SW 1271 (cell line): ENCODE data around the gene GPR132.
A peak's percentile ranks its signal among the peaks of the same experiment; 100 is the strongest.
"Not testable (repeated sequence)": the region's sequence is repeated elsewhere in the genome, so short reads cannot be mapped to it uniquely, and the experiment has no call there.

Source experiments
- DNase-seq, 2 experiments: peaks; one replicate each; lab custom pipeline; 2025; lab: John Stamatoyannopoulos, UW

Gene GPR132

GRCh38 chr14:105091054-105091516, 25.9 kb upstream of the GPR132 start:
- no peak for DNase-seq

DNA sequence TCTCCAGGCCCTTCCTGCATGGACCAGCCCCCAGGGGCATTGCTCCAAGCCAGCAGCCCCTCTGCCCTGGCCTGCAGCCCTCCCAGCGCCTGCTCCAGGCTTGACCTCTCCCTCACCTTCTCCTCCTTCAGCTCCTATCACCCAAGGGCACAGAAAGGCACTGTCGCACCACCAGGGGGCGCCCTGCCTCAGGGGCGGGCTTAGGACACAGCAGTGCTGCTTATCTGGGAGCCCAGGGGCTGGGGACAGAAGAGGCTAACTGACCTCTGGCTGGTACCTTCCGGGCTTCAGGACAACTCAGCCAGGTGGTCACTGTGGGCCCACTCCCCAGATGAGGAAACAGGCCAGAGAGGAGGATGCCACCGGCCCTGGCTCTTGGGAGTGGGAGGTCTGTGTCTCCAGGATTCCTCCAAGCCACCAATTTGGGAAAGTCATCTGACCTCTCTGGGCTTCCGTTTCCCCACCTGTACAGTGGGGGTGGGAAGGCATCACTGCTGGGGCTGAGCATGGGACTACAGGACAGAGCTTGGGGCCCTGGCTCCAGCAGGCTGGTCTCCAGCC, 25.3 kb upstream of the GPR132 start:
- DNase-seq = peak; percentile 68 to 83

- DNase-seq = no peak
These were observed 24.7 kb upstream of the GPR132 start for GRCh38 chr14:105089746-105090492.

GRCh38 chr14:105088812-105089745, 23.8 kb upstream of the GPR132 start:
- no peak for DNase-seq

DNA sequence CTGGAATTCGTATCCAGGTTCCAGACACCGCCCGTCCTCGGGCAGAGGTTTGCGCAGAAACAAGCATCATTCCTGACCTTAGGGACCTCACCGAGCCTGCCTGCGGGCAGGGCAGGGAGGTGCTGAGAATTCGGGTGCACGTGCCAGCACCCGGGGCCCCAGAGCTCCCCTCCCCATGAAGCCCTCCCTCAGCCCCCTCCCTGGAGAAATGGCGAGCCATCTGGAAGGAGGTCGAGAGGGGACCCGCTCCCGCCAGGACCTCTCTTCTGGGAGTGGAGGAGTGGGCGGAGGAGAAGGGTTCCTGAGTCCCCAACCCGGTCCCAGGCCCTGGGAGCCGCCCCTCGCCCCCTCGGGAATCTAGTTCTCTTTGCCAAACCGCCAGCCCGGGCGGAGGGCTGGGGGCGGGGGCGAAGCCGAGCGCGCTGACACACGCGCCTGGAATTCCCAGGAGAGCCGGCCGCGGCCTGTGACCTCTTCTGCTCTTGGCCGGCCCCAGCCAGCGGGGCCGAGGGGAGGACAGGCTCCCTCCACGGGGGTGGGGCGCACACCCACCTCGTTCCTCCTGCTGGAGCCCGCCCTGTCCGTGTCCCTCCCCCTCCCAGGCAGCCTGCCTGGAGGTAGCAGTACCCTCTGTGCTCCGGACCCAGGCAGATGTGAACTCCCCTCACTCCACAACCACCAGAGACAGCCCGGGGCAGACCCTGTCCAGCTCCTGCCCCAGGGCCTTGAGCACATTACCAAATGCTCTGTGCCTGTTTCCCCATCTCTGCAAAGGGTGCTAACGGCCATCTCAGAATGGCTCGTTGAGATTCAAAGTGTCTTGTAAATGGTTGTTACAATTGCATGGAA, 23.0 kb upstream of the GPR132 start:
- DNase-seq = peak; percentile 30 to 63

DNA sequence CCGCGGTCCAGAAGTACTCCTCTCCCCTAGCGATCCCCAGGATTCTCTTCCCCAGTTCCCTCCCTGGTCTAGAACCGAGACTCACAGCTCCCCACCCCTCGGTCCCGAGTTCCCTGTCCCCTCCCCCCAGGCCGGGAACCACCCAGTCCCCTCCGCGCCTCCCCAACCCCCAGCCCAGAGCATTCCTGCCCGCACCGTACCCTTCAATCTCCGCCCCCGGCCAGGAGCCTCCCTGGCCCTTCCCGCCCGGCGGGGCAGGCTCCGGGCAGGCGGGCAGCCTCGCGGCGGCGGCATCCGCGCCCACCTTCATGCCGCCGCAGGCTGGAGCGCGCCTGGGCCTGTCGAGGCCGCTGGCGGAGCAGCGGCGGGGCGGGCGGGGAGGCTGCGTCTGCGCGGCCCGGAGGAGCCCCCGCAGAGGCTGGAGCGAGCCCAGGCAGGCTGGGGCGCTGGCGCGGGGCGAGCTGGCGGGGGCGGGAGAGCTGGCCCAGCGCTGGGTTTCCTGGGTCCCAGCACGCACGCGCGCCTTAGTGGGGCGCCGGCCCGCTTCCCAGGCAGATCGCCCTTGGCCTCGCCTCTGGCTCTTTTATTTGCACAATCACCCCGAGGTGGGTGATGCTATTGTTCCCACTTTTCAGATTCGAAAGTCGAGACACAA, 22.2 kb upstream of the GPR132 start:
- peak in 1 of 2 experiments; percentile 47 for DNase-seq

GRCh38 chr14:105086833-105087307, 21.6 kb upstream of the GPR132 start:
- DNase-seq = peak; percentile 30 to 70

GRCh38 chr14:105085766-105086165, 20.5 kb upstream of the GPR132 start:
- DNase-seq = no peak

DNA sequence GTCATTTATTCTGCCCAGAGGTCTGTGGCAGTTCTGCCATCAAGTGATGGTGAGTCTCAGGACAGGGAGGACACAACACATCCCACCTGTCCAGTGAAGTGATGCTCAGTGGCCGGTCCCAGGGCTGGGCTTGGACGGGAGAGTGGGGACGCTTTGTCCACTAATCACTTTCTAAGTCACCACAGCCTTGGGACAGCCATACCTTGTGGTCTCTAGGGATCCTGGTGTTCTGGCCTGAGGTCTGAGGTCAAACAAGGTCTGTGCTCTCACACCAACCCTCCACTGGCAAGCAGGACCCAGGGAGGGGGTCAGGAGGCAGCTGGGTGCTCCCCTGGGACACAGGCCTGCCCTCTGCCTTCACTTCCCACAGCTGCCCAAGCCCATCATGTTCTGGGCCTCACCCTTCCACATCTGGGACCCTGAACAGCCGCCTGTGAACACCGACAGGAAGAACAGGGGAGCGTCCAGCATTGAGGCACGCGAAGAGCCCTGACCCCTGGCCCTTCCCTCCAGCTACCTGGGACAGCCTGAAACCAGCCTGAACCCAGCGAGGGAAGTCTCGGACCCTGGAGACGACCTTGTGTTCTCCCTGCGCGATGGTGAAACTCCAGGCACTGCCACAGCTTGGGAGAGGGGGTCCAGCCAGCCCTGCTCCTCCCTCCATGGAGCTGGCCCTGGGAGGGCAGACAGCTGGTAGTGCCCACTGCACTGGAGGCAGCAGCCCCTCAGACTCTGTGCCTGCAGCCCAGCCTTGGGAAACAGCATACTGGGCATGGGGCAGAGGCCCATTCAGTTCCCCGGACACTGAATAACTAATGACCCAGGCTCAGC, 19.7 kb upstream of the GPR132 start:
- no peak for DNase-seq

DNA sequence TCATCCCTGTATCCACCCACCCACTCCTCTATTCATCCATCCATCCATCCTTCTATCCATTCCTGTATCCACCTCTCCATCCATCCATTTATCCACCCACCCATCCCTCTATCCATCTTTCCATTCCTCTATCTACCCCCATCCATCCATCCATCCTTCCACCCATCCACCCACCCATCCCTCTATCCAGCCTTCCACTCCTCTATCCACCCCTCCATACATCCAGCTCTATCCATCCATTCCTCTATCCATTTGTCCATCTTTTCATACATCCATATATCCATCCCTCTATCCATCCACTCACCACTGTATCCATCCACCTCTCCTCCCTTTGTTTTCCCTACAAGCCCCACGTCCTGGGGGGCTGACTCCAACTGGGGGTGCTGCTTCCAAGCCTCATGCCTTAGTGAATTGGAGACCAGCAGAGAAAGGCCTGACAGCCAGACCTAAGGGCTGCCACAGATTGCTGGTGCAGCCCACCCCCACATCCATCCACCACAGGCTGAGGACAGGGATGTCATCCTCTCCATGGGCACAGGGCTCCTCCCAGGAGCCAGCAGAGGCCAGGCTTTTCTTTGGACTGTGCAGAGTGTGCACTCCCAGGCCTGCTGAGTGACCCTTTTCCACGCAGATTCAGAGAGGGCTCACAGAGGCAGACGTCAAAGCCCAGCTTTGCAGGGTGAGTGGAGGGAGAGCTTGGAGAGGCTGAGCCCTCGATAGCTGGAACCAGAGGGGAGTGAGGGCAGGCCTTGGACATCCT, 18.9 kb upstream of the GPR132 start:
- DNase-seq = no peak

GRCh38 chr14:105082703-105083102, 17.5 kb upstream of the GPR132 start:
- no peak for DNase-seq

DNA sequence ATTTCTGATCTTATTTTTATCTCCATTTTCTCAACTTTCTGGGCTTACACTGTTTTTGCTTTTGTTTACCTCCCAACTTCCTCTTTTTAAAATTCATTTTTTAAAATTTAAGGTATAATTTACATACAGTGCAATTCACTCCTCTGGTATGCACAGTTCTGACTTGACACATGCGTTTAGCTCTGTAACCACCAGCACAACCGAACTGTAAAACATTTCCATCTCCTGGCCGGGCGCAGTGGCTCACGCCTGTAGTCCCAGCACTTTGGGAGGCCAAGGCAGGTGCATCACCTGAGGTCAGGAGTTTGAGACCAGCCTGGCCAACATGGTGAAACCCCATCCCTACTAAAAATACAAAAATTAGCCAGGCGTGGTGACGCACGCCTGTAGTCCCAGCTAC, 16.2 kb upstream of the GPR132 start:
- DNase-seq = not testable (repeated sequence)

GRCh38 chr14:105080161-105080560, 14.9 kb upstream of the GPR132 start:
- no peak for DNase-seq

- no peak for DNase-seq
These were observed 13.1 kb upstream of the GPR132 start for GRCh38 chr14:105078294-105078693.

GRCh38 chr14:105077649-105077995, 12.4 kb upstream of the GPR132 start:
- DNase-seq = no peak

- no peak for DNase-seq
These were observed 11.8 kb upstream of the GPR132 start for GRCh38 chr14:105076805-105077648.

DNA sequence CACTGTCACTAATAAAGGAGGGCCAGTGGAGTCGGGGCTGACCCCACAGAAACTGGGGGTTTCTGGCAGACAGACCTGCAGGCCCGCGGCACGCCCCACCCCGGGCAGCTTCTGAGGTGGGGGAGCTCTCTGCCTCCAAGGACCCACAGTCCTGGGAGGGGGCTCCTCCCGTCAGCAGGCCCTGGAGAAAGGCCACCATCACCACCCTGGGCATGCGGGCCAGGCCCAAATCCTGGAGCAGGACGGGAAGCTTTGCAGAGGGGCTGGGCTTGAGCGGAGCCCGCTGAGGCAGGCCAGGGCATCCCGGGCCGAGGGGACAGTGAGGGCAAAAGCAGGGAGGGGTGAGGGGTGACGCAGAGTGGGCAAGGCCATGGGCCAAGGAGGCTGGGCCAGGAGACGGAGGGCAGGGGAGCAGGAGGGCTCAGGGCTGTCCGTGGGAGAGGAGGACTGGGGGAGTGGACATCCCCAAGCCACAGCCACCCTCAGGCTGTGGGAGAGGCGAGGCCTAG, 11.1 kb upstream of the GPR132 start:
- no peak for DNase-seq
